GM12878 (cell line): ENCODE measurements around the gene NR2F1-AS1. TPM values are rescaled to one million over a fixed set of nuclear protein-coding genes. Genes with fewer than 3 reads are reported as not detected.

Experiments
- ATAC-seq: fragments of 200-7000 bp; cut with Tn5 transposase; 3 replicates; pipeline ENCODE4 v1.9.1; 2020; ENCODE audit warnings: mild to moderate bottlenecking, moderate library complexity
- BruUV-seq: library from RNA; stranded (reverse); fragments of 400-500 nt; replicated peaks from 2 replicates; lab custom pipeline; 2021; lab: Mats Ljungman, UMichigan
- CTCF ChIA-PET: fragments of 300-600 bp; sonication (Branson Sonifier 250); formaldehyde crosslinking; extraction: SDS; loops from one replicate; lab custom pipeline; 2021; ENCODE audit warnings: inconsistent platforms; lab: Yijun Ruan, JAX
- POLR2A ChIA-PET: fragments of 350-600 bp; formaldehyde crosslinking; extraction: SDS; loops from one replicate; lab custom pipeline; 2021; ENCODE audit warnings: inconsistent platforms; lab: Charles Lee
- RAD21 ChIA-PET: fragments of 300-600 bp; sonication (Branson Sonifier 250); formaldehyde crosslinking; loops from one replicate; lab custom pipeline; 2023; ENCODE audit warnings: antibody characterized with exemption; ENCODE audit not compliant: unreplicated experiment; lab: Charles Lee
- SMC1A ChIA-PET: fragments of 300-600 bp; sonication (Branson Sonifier 250); formaldehyde crosslinking; loops from one replicate; lab custom pipeline; 2023; ENCODE audit not compliant: unreplicated experiment, uncharacterized antibody; lab: Charles Lee
- DNase-seq: peaks from one replicate; pipeline ENCODE4 v3.0.0-alpha.2; 2011; ENCODE audit warnings: low read depth, low spot score
- FAIRE-seq: peaks from 3 replicates; lab custom pipeline; 2011; peaks lifted over from hg19 to GRCh38; lab: Jason Lieb, UNC
- H2AFZ ChIP-seq: 2 replicates; pipeline ENCODE4 v1.6.0; 2011; ENCODE audit warnings: low read depth, low read length, control low read depth; ENCODE audit not compliant: control insufficient read depth
- H3K27ac ChIP-seq: 2 replicates; pipeline ENCODE4 v1.5.1; 2011; ENCODE audit warnings: control low read depth; ENCODE audit not compliant: control insufficient read depth, insufficient read depth
- H3K27me3 ChIP-seq, 2 experiments: replicated peaks in 1 of 2; 2 replicates each; pipeline versions ENCODE4 v1.6.0 to v1.6.1; 2011; ENCODE audit warnings: low read length in 1 of 2; ENCODE audit not compliant: control insufficient read depth in 2 of 2, insufficient read depth in 2 of 2
- H3K36me3 ChIP-seq, 2 experiments: 2 replicates each; pipeline ENCODE4 v1.5.1; 2011; ENCODE audit warnings: low read length in 1 of 2; ENCODE audit not compliant: control insufficient read depth in 2 of 2, insufficient read depth in 2 of 2
- H3K4me1 ChIP-seq: 2 replicates; pipeline ENCODE4 v1.6.1; 2011; ENCODE audit warnings: mild to moderate bottlenecking, low read length, moderate library complexity, mixed read lengths; ENCODE audit not compliant: control insufficient read depth, insufficient read depth
- H3K4me2 ChIP-seq: 2 replicates; pipeline ENCODE4 v1.6.0; 2011; ENCODE audit warnings: control low read depth; ENCODE audit not compliant: control insufficient read depth, insufficient read depth
- H3K4me3 ChIP-seq: fragments of 200-600 bp; sonication (generic); 2 replicates; pipeline ENCODE4 v1.5.1; 2016
- H3K79me2 ChIP-seq: 2 replicates; pipeline ENCODE4 v1.6.0; 2011; ENCODE audit warnings: low read length; ENCODE audit not compliant: control insufficient read depth, insufficient read depth
- H3K9ac ChIP-seq: 2 replicates; pipeline ENCODE4 v1.8.0; 2011; ENCODE audit warnings: low read length, control low read depth, mixed read lengths; ENCODE audit not compliant: control insufficient read depth, insufficient read depth
- H3K9me3 ChIP-seq: replicated peaks from 3 replicates; pipeline ENCODE4 v1.5.1; 2011; ENCODE audit warnings: mild to moderate bottlenecking, low read length; ENCODE audit not compliant: control insufficient read depth, insufficient read depth
- H4K20me1 ChIP-seq: 2 replicates; pipeline ENCODE4 v1.6.0; 2011; ENCODE audit not compliant: control insufficient read depth, insufficient read depth
- BACH1 ChIP-seq: fragments of 450-650 bp; IDR thresholded peaks from 2 replicates; pipeline ENCODE4 v1.6.1; 2017; ENCODE audit warnings: mild to moderate bottlenecking, borderline replicate concordance
- BRCA1 ChIP-seq: IDR thresholded peaks from 2 replicates; pipeline ENCODE4 v1.6.1; 2011; ENCODE audit warnings: low read depth, low read length, improper control_type of control experiment
- GABPA ChIP-seq: IDR thresholded peaks from 2 replicates; pipeline ENCODE4 v1.6.1; 2014; ENCODE audit warnings: antibody characterized with exemption, low read depth, mild to moderate bottlenecking, inconsistent platforms
- HCFC1 ChIP-seq: fragments of 150-350 bp; IDR thresholded peaks from 2 replicates; pipeline ENCODE4 v1.6.1; 2014; ENCODE audit warnings: low read length
- HDAC2 ChIP-seq: fragments of 200-600 bp; sonication (generic); IDR thresholded peaks from 2 replicates; pipeline ENCODE4 v1.6.1; 2017
- IRF4 ChIP-seq: IDR thresholded peaks from 2 replicates; pipeline ENCODE4 v1.6.1; 2011; ENCODE audit warnings: low read depth, low read length
- MXI1 ChIP-seq: fragments of 150-350 bp; IDR thresholded peaks from 2 replicates; pipeline ENCODE4 v1.6.1; 2011; ENCODE audit warnings: low read depth, mild to moderate bottlenecking, inconsistent platforms, low read length, improper control_type of control experiment
- NFIC ChIP-seq: IDR thresholded peaks from 2 replicates; pipeline ENCODE4 v1.6.1; 2012; ENCODE audit warnings: low read depth, mild to moderate bottlenecking, inconsistent platforms, low read length, moderate library complexity
- NR2C2 ChIP-seq: IDR thresholded peaks from 2 replicates; pipeline ENCODE4 v1.6.1; 2011; ENCODE audit warnings: borderline replicate concordance, low read depth; ENCODE audit not compliant: control insufficient read depth, insufficient read length
- NR2F1 ChIP-seq: fragments of 450-650 bp; conservative IDR thresholded peaks from 2 replicates; pipeline ENCODE4 v1.6.1; 2017; ENCODE audit warnings: mild to moderate bottlenecking
- SMC3 ChIP-seq: IDR thresholded peaks from 2 replicates; pipeline ENCODE4 v1.6.1; 2011; ENCODE audit warnings: low read length, improper control_type of control experiment, borderline replicate concordance
- SP1 ChIP-seq: IDR thresholded peaks from one replicate; pipeline ENCODE4 v1.6.1; 2011; ENCODE audit warnings: low read depth, low read length
- SREBF2 ChIP-seq: IDR thresholded peaks from 2 replicates; pipeline ENCODE4 v1.6.1; 2012; ENCODE audit warnings: mild to moderate bottlenecking, low read length
- SUZ12 ChIP-seq: fragments of 200-600 bp; sonication (generic); IDR thresholded peaks from one replicate; pipeline ENCODE4 v1.6.1; 2018; ENCODE audit warnings: antibody characterized with exemption, mild to moderate bottlenecking; ENCODE audit not compliant: unreplicated experiment
- WGBS: methylation state at CpG from one replicate; pipeline ENCODE4 v1.1.6; 2016; ENCODE audit warnings: low lambda C conversion rate; ENCODE audit not compliant: insufficient replicate concordance, insufficient coverage; ENCODE audit errors: missing lambda C conversion rate; 5-methylcytosine and 5-hydroxymethylcytosine counted together
- in situ Hi-C: fragments of 300-500 bp; cut with MboI; formaldehyde crosslinking; loops from 9 replicates; pipeline ENCODE4 v1.14.3; 2018; ENCODE audit warnings: mixed read lengths
- intact Hi-C: fragments of 100-400 bp; cut with micrococcal nuclease; formaldehyde crosslinking; loops from one replicate; pipeline ENCODE4 v1.14.2; 2022; ENCODE audit not compliant: unreplicated experiment
- polyA plus RNA-seq, 11 experiments: library from polyadenylated mRNA; depleted of rRNA in 4 of 11; unstranded in 6 of 11; stranded (reverse) in 5 of 11; fragments of >200 nt; fragmentation: Nextera tagmentation in 4 of 11; fragmentation: Illumina TruSeq in 1 of 11; extraction: Ambion mirVana in 4 of 11; extraction: Trizol in 1 of 11; gene quantifications; 1 replicate in 1 of 11; 2 replicates in 10 of 11; pipeline versions ENCODE4 v1.2.1 to v1.2.3, GENCODE V29; 2011 to 2016; ENCODE audit warnings: inconsistent platforms in 2 of 11, missing spikeins in 2 of 11, low read depth in 1 of 11
- total RNA-seq, 4 experiments: library from RNA; depleted of rRNA in 3 of 4; stranded (reverse); fragments of >200 nt in 3 of 4; fragmentation: Illumina TruSeq in 1 of 4; extraction: Trizol in 1 of 4; gene quantifications; 2 replicates each; pipeline versions ENCODE4 v1.2.1 to v1.2.3, GENCODE V29; 2013 to 2021
- TF ChIP-seq, protein P1 (sequence below): fragments of 450-650 bp; IDR thresholded peaks from 2 replicates; pipeline ENCODE4 v1.6.1; 2016; ENCODE audit warnings: mild to moderate bottlenecking
- TF ChIP-seq, protein P2 (sequence below): IDR thresholded peaks from 2 replicates; pipeline ENCODE4 v1.6.1; 2012; ENCODE audit warnings: low read depth, low read length, improper control_type of control experiment

Gene NR2F1-AS1
- total and polyA plus RNA-seq, 10 of the 15 experiments (the other 5 are each of a cell fraction or from before 2014, with no cell fraction given), result 0.11 to 0.85 (median 0.27) TPM

DNA sequence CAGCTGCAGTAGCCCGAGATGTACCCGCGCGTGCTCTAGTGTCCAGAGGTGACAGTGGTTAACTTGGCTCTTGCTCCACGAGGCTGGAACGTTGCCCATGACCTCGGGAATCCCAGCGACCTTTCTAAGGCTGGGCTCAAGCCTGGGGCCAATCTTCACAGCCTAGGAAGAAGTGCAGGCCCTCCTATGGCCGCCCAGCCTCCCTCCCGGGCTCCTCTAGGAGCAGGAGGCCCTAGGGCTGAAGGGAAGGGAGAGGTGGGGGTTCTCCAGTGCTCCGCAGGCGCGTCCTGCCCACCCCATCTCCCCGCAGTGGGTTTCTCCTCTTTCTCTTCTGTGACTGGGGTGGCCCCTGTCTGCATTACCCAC, 15.3 kb upstream of the NR2F1-AS1 start:
- no peak for FAIRE-seq
- CTCF ChIA-PET, result interaction anchor here (0.7 kb wide), 1 partner anchor 205 kb away, joined by 4 read pairs; no protein-coding TSS in a partner anchor
- DNase-seq, result no peak
- SMC1A ChIA-PET, result interaction anchor here (5.9 kb wide), 1 partner anchor 205 kb away, joined by 21 read pairs; no protein-coding TSS in a partner anchor
- Histone ChIP-seq H3K27ac (no peak overlapping the region), H3K27me3 (peaks cover 26 to 34% of the 10 kb centered on the region in 2 experiments), H2AFZ (no peak overlapping the region), H4K20me1 (no peaks in the 10 kb centered on the region), H3K4me1 (no peaks in the 10 kb centered on the region), H3K79me2 (no peaks in the 10 kb centered on the region), H3K9me3 (no peaks in the 10 kb centered on the region; the same call in 1 of the 3 replicates), H3K4me2 (no peak overlapping the region), H3K9ac (no peak overlapping the region), H3K4me3 (no peak overlapping the region), H3K36me3 (no peaks in the 10 kb centered on the region)
- POLR2A ChIA-PET, result no interaction called here
- intact Hi-C loops (no loop called here), in situ Hi-C loops (loop anchor here (5.0 to 25.0 kb wide), 2 partner anchors 211 to 1091 kb away; no protein-coding TSS in a partner anchor)
- ATAC-seq, result no peak
- whole genome bisulfite sequencing, result 40% methylated on average over 14 of the region's 14 CpGs
- RAD21 ChIA-PET, result no interaction called here
- TF ChIP-seq NR2F1 (no peak), HCFC1 (no peak), BACH1 (no peak), BRCA1 (no peak), NR2C2 (no peak), HDAC2 (no peak), SUZ12 (no peak), NFIC (no peak), MXI1 (no peak), SP1 (no peak), SREBF2 (no peak), SMC3 (no peak), GABPA (no peak), IRF4 (no peak)
- TF ChIP-seq, protein P1, sequence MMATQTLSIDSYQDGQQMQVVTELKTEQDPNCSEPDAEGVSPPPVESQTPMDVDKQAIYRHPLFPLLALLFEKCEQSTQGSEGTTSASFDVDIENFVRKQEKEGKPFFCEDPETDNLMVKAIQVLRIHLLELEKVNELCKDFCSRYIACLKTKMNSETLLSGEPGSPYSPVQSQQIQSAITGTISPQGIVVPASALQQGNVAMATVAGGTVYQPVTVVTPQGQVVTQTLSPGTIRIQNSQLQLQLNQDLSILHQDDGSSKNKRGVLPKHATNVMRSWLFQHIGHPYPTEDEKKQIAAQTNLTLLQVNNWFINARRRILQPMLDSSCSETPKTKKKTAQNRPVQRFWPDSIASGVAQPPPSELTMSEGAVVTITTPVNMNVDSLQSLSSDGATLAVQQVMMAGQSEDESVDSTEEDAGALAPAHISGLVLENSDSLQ, result no peak
- TF ChIP-seq, protein P2, sequence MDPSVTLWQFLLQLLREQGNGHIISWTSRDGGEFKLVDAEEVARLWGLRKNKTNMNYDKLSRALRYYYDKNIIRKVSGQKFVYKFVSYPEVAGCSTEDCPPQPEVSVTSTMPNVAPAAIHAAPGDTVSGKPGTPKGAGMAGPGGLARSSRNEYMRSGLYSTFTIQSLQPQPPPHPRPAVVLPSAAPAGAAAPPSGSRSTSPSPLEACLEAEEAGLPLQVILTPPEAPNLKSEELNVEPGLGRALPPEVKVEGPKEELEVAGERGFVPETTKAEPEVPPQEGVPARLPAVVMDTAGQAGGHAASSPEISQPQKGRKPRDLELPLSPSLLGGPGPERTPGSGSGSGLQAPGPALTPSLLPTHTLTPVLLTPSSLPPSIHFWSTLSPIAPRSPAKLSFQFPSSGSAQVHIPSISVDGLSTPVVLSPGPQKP, result no peak
- BruUV-seq, result no TSS peak
